Measurements from ENCODE around the gene CEP290.
"Not testable (repeated sequence)": the region's sequence is repeated elsewhere in the genome, so short reads cannot be mapped to it uniquely, and the experiment has no call there.

Gene CEP290

DNA sequence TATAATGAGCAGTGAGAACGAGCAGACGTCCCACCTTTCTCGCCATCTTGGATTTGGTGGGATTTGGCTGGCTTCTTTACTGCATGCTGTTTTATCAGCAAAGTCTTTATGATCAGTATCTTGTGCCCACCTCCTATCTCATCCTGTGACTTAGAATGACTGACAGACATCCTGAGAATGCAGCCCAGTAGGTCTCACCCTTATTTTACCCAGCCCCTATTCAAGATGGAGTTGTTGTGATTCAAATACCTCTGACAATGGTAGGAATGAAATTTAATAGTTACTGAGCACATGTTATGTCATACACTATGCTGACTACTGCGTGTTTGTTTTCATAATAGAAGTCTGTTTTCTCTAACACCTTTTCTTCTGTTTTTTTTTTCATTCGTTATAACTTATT lies 2.1 kb upstream of the CEP290 start:
- no peak overlapping the region for H2BK12ac ChIP-seq (ENCODE audit: low read length)
- H3K9me3 ChIP-seq (ENCODE audit: insufficient read depth, low read depth, low read length), result no peaks in the 10 kb centered on the region
- peaks cover 4% of the 10 kb centered on the region for H3K79me1 ChIP-seq (ENCODE audit: low read length)
- H3K14ac ChIP-seq (ENCODE audit: low read length), result no peak overlapping the region
- H3K4me2 ChIP-seq (ENCODE audit: low read length), result no peak overlapping the region
- no peaks in the 10 kb centered on the region for H3K36me3 ChIP-seq (ENCODE audit: control insufficient read depth in 1 of 2, insufficient read depth in 2 of 2, low read length in 2 of 2)
- no peak overlapping the region for H4K12ac ChIP-seq (ENCODE audit: low read depth, low read length)
- no peak overlapping the region for H4K91ac ChIP-seq (ENCODE audit: low read depth, low read length)
- H3K9ac ChIP-seq (ENCODE audit: low read length), result no peak overlapping the region
- no peak overlapping the region for H4K8ac ChIP-seq (ENCODE audit: low read depth, low read length)
- H2AFZ ChIP-seq (ENCODE audit: insufficient read depth, low read length, poor library complexity), result no peak overlapping the region
- no CpG with 5 or more reads among the region's 5 CpGs for WGBS (ENCODE audit: extremely low coverage, insufficient coverage, insufficient read length)
- H3K27me3 ChIP-seq (ENCODE audit: insufficient read depth, low read length), result no peaks in the 10 kb centered on the region
- H3K27ac ChIP-seq (ENCODE audit: low read depth, low read length), result no peak overlapping the region
- no peak overlapping the region for H3K23ac ChIP-seq (ENCODE audit: low read length)
- no peak overlapping the region for H2BK5ac ChIP-seq (ENCODE audit: low read depth, low read length, poor library complexity)
- H3K79me2 ChIP-seq (ENCODE audit: control insufficient read depth, insufficient read depth, low read length, poor library complexity), result peaks cover 3% of the 10 kb centered on the region
- DNase-seq, result peak; percentile 27 to 72
- no peak overlapping the region for H3K18ac ChIP-seq (ENCODE audit: low read length)
- H3K4me3 ChIP-seq (ENCODE audit: low read depth, low read length), result no peak overlapping the region
- H3K4ac ChIP-seq (ENCODE audit: low read depth, low read length), result no peak overlapping the region
- no peak overlapping the region for H2BK120ac ChIP-seq (ENCODE audit: insufficient read depth, low read length, poor library complexity)
- no peak overlapping the region for H2AK5ac ChIP-seq (ENCODE audit: low read length)
- no peaks in the 10 kb centered on the region for H3K4me1 ChIP-seq (ENCODE audit: control insufficient read depth in 1 of 2, insufficient read depth in 2 of 2, low read length in 2 of 2)

DNA sequence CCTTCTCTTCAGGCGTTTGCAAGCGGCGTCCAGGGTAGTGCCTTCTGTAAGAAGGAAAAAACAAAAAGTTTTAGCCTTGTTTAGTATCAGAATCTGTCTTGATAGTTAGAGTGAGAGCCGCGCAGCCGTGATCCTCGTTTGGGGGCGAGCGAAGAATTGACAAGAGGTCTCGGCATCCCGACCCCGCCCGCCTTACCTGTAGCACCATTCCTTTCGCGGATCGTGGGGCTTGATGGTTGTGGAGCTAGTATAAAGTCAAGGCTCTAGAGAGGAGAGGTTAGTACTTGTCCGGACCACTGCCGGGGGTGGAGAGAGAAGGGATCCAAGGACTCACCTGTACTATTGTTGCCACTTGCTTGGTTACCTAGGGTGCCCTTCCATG lies 713 bp upstream of the CEP290 start:
- Histone ChIP-seq H3K9ac (ENCODE audit: low read length) (peak overlapping the region; percentile 86), H3K79me1 (ENCODE audit: low read length) (peaks cover 4% of the 10 kb centered on the region)
- no CpG with 5 or more reads among the region's 18 CpGs for WGBS (ENCODE audit: extremely low coverage, insufficient coverage, insufficient read length)

DNA sequence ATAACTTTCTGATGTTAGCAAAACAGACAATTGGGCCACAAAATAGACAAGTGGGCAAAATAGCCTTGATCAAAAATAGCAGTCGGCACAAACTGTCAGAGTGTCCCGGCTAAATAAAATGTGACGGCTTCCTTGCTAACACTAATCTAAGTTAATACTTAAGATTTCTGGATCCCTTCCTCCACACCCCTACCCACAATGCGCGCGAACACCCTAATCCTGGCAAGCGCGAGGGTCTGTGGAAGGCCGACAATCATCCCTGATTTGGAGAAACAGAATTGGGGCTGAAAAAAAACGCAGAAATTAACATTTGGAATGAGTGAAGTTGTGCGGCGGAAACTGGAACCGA lies 489 bp downstream of the CEP290 start:
- H2BK5ac ChIP-seq (ENCODE audit: low read depth, low read length, poor library complexity), result no peak overlapping the region
- no peak overlapping the region for H3K4ac ChIP-seq (ENCODE audit: low read depth, low read length)
- H3K14ac ChIP-seq (ENCODE audit: low read length), result no peak overlapping the region
- no peak overlapping the region for H2BK12ac ChIP-seq (ENCODE audit: low read length)
- H2AK5ac ChIP-seq (ENCODE audit: low read length), result no peak overlapping the region
- no CpG with 5 or more reads among the region's 13 CpGs for WGBS (ENCODE audit: extremely low coverage, insufficient coverage, insufficient read length)
- H3K79me2 ChIP-seq (ENCODE audit: control insufficient read depth, insufficient read depth, low read length, poor library complexity), result peaks cover 3% of the 10 kb centered on the region
- peak overlapping the region; percentile 91 for H3K4me3 ChIP-seq (ENCODE audit: low read depth, low read length)
- H3K23ac ChIP-seq (ENCODE audit: low read length), result no peak overlapping the region
- peak overlapping the region; percentile 88 for H3K9ac ChIP-seq (ENCODE audit: low read length)
- H3K36me3 ChIP-seq (ENCODE audit: control insufficient read depth in 1 of 2, insufficient read depth in 2 of 2, low read length in 2 of 2), result no peaks in the 10 kb centered on the region
- no peaks in the 10 kb centered on the region for H3K9me3 ChIP-seq (ENCODE audit: insufficient read depth, low read depth, low read length)
- H2BK120ac ChIP-seq (ENCODE audit: insufficient read depth, low read length, poor library complexity), result no peak overlapping the region
- H4K8ac ChIP-seq (ENCODE audit: low read depth, low read length), result peak overlapping the region; percentile 55
- H4K91ac ChIP-seq (ENCODE audit: low read depth, low read length), result no peak overlapping the region
- H3K27me3 ChIP-seq (ENCODE audit: insufficient read depth, low read length), result no peaks in the 10 kb centered on the region
- H3K4me1 ChIP-seq (ENCODE audit: control insufficient read depth in 1 of 2, insufficient read depth in 2 of 2, low read length in 2 of 2), result no peaks in the 10 kb centered on the region
- no peak overlapping the region for H4K12ac ChIP-seq (ENCODE audit: low read depth, low read length)
- peak overlapping the region; percentile 67 for H3K27ac ChIP-seq (ENCODE audit: low read depth, low read length)
- H2AFZ ChIP-seq (ENCODE audit: insufficient read depth, low read length, poor library complexity), result peak overlapping the region; percentile 13
- DNase-seq, result no peak
- H3K79me1 ChIP-seq (ENCODE audit: low read length), result peaks cover 4% of the 10 kb centered on the region
- H3K4me2 ChIP-seq (ENCODE audit: low read length), result peak overlapping the region; percentile 61
- H3K18ac ChIP-seq (ENCODE audit: low read length), result no peak overlapping the region

More for the DNA sequence above, 713 bp upstream of the CEP290 start:
- Histone ChIP-seq H3K27me3 (ENCODE audit: insufficient read depth, low read length) (no peaks in the 10 kb centered on the region), H3K4me2 (ENCODE audit: low read length) (peak overlapping the region; percentile 61), H3K4ac (ENCODE audit: low read depth, low read length) (no peak overlapping the region), H3K79me2 (ENCODE audit: control insufficient read depth, insufficient read depth, low read length, poor library complexity) (peaks cover 3% of the 10 kb centered on the region), H3K18ac (ENCODE audit: low read length) (peak overlapping the region; percentile 62), H2BK12ac (ENCODE audit: low read length) (peak overlapping the region; percentile 15), H3K4me1 (ENCODE audit: control insufficient read depth in 1 of 2, insufficient read depth in 2 of 2, low read length in 2 of 2) (no peaks in the 10 kb centered on the region), H2AK5ac (ENCODE audit: low read length) (no peak overlapping the region), H3K36me3 (ENCODE audit: control insufficient read depth in 1 of 2, insufficient read depth in 2 of 2, low read length in 2 of 2) (no peaks in the 10 kb centered on the region), H2AFZ (ENCODE audit: insufficient read depth, low read length, poor library complexity) (peak overlapping the region; percentile 39), H4K12ac (ENCODE audit: low read depth, low read length) (peak overlapping the region; percentile 49), H3K27ac (ENCODE audit: low read depth, low read length) (peak overlapping the region; percentile 70), H3K23ac (ENCODE audit: low read length) (no peak overlapping the region), H3K4me3 (ENCODE audit: low read depth, low read length) (peak overlapping the region; percentile 89), H2BK120ac (ENCODE audit: insufficient read depth, low read length, poor library complexity) (peak overlapping the region; percentile 55), H3K14ac (ENCODE audit: low read length) (peak overlapping the region; percentile 50), H2BK5ac (ENCODE audit: low read depth, low read length, poor library complexity) (peak overlapping the region; percentile 54), H3K9me3 (ENCODE audit: insufficient read depth, low read depth, low read length) (no peaks in the 10 kb centered on the region), H4K8ac (ENCODE audit: low read depth, low read length) (peak overlapping the region; percentile 71), H4K91ac (ENCODE audit: low read depth, low read length) (peak overlapping the region; percentile 8)
- DNase-seq, result peak; percentile 0 to 33

DNA sequence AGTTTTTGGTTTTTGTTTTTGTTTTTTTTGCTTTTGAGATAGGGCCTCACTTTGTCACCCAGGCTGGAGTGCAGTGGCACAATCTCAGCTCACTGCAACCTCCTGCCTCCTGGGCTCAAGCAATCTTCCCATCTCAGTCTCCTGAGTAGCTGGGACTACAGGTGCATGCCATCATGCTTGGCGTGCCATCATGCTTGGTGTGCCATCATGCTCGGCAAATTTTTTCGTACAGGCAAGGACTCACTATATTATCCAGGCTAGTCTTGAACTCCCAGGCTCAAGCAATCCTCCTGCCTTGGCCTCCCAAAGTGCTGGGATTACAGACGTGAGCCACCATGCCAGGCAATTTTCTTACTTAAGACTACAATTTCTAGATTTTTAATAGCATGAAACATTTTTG lies 2.2 kb downstream of the CEP290 start:
- H2BK120ac ChIP-seq (ENCODE audit: insufficient read depth, low read length, poor library complexity); H3K36me3 ChIP-seq (ENCODE audit: control insufficient read depth in 1 of 2, insufficient read depth in 2 of 2, low read length in 2 of 2); H3K18ac ChIP-seq (ENCODE audit: low read length); H4K8ac ChIP-seq (ENCODE audit: low read depth, low read length); H3K79me1 ChIP-seq (ENCODE audit: low read length); H3K27me3 ChIP-seq (ENCODE audit: insufficient read depth, low read length); H3K4me2 ChIP-seq (ENCODE audit: low read length); H3K9me3 ChIP-seq (ENCODE audit: insufficient read depth, low read depth, low read length); H4K91ac ChIP-seq (ENCODE audit: low read depth, low read length); H3K4ac ChIP-seq (ENCODE audit: low read depth, low read length); H2BK5ac ChIP-seq (ENCODE audit: low read depth, low read length, poor library complexity); DNase-seq; H2AK5ac ChIP-seq (ENCODE audit: low read length); H3K14ac ChIP-seq (ENCODE audit: low read length); H2AFZ ChIP-seq (ENCODE audit: insufficient read depth, low read length, poor library complexity); H2BK12ac ChIP-seq (ENCODE audit: low read length); H3K4me3 ChIP-seq (ENCODE audit: low read depth, low read length); H4K12ac ChIP-seq (ENCODE audit: low read depth, low read length); H3K27ac ChIP-seq (ENCODE audit: low read depth, low read length); H3K23ac ChIP-seq (ENCODE audit: low read length); H3K4me1 ChIP-seq (ENCODE audit: control insufficient read depth in 1 of 2, insufficient read depth in 2 of 2, low read length in 2 of 2); H3K79me2 ChIP-seq (ENCODE audit: control insufficient read depth, insufficient read depth, low read length, poor library complexity); H3K9ac ChIP-seq (ENCODE audit: low read length): not testable (repeated sequence)
- no CpG with 5 or more reads among the region's 4 CpGs for WGBS (ENCODE audit: extremely low coverage, insufficient coverage, insufficient read length)

Measured in trophoblast cell (in vitro differentiated cells and primary cell).